Stimulated activated CD8-positive, alpha-beta memory T cell treated with anti-CD3 and anti-CD28 coated beads, Interleukin-15, amount 100 ng/mL, for 1 hour (primary cell): ENCODE data around the gene GRWD1.

Experiments used
- DNase-seq: peaks from one replicate; pipeline ENCODE4 v3.0.0-alpha.2; 2020; ENCODE audit warnings: low read depth

Gene GRWD1

GRCh38 chr19:48498595-48499311 lies 53.0 kb downstream of the GRWD1 start:
- no peak for DNase-seq

GRCh38 chr19:48499316-48500090 lies 53.7 kb downstream of the GRWD1 start:
- DNase-seq: no peak

- no peak for DNase-seq
Observed at GRCh38 chr19:48500830-48501493, 55.2 kb downstream of the GRWD1 start.

GRCh38 chr19:48501494-48502349 lies 55.9 kb downstream of the GRWD1 start:
- DNase-seq: no peak

GRCh38 chr19:48502350-48503018 lies 56.7 kb downstream of the GRWD1 start:
- DNase-seq: no peak

GRCh38 chr19:48506138-48506733 lies 60.5 kb downstream of the GRWD1 start:
- DNase-seq: no peak
